Inflammatory macrophage (primary cell): ENCODE data around the gene TGFA.
"Not testable (repeated sequence)": the region's sequence is repeated elsewhere in the genome, so short reads cannot be mapped to it uniquely, and the experiment has no call there.

Source experiments
- DNase-seq, 2 donors: peaks; one replicate each; pipeline ENCODE4 v3.0.0-alpha.2; 2020 to 2022

TGFA gene

DNA sequence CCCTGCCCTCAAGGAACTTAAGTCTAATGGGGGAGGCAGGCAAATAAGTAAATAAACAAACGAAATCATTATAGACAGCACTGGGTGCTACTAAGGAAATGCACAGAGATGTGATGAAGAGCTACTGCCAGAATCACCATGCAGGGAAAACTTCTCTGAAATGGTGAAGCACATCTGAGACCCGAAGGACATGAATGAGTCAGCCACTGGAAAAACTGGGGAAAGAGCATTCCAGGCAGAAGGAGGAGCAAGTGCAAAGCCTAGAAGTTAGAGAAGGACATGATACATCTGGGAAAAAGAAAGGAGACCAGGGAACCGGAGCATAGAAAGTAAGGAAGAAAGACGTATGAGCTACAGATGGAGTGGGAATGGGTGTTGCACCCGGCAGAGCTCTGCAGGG is 56.8 kb downstream of the TGFA start:
- DNase-seq = no peak

DNA sequence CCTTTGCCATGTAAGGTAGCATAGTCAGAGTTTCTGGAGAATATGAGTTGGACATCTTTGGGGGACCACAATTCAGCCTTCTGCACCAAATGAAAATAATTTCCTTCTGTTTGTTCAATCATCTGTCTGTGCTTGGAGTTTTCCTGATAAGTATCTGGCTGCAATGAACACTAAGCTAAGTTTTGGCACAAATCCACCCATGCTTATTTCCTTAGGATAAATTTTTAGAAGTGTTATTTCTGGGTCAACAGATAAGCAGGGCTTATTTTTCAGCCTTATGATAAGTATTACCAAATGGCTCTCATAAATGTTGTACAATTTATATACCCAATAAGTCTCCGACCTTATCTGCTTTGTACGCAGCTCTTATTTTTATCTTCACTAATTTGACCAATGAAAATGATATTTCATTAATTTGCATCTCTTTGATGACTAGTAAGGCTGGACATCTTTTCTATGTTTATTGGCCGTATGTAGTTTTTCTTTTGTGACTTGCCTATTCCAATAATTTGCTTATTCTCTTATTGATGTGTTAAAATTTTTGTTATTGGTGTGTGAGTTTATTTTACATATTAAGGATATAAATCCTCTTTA is 59.2 kb downstream of the TGFA start:
- no peak for DNase-seq

DNA sequence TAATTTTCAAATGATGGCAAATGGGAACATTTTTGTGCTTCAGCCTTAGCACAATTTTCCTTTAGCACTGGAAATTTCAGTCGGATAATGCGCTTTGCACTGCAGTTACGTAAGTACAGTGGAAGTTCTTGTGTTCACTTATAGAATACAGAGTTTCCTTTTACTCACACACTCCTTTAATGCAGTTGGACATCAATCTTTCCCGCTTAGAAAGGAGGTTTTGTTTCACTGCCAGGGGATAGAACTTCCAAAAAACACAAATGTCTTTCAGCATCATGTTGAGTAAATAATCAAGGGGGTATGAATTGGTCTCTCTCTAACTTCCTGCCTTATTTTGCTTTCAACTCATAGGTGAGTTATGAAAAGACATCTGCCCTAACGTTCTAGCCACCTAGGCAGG is 63.2 kb downstream of the TGFA start:
- no peak for DNase-seq

DNA sequence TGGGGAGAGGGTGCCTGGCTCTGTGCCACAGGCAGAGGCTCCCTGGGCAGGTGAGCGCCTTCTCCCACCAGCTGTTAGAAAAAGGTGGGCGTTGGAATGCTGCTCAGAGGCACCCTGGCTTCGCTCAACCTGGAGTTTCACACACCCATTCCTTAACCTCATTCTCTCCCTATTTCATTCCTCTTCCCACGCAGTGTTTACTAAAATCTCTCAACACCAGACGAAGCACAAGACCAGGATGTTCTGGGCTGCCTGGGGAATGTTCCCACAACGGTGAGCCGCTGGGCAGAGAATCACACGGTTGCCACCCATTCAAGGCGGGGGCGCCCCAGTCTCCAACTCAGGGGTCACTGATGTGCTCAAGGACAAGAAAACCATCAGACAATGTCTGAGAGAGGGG is 64.5 kb downstream of the TGFA start:
- no peak for DNase-seq

DNA sequence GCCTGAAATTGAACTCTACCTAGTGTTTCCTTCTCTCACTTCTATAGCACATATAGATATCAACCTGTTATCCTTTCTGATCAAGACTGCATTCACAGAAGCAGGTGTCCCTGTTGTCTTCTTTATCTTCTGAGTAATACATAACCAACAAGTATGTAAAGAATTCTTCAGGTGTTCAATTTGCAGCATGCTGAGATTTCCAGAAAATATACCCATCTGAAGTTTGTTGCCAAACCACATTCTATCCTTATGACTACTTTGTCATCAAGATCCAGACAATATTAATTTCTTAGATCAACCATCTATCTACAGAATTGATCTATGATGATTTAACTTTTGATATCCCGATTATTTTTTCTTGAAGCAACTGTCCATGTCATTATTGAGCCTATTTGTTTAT is 69.5 kb downstream of the TGFA start:
- DNase-seq = no peak

DNA sequence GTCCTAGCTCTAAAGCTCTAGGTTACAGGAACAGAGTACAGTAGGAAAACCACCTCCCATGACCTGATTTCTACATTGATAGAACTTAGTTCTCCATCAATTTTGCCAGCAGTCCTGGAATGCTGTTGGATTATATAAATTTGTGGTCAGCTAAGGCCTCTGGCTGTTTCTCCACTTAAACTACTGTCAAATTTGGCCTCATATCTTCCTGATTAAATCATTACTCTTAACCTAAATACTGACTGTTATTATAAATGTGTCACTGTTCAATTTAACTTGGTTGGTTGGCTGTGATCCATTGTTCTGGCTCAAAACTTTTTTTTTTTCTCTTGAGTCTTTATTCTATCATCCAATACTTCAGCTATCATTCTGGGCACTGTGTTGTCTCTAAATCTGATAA is 71.2 kb downstream of the TGFA start:
- no peak for DNase-seq

DNA sequence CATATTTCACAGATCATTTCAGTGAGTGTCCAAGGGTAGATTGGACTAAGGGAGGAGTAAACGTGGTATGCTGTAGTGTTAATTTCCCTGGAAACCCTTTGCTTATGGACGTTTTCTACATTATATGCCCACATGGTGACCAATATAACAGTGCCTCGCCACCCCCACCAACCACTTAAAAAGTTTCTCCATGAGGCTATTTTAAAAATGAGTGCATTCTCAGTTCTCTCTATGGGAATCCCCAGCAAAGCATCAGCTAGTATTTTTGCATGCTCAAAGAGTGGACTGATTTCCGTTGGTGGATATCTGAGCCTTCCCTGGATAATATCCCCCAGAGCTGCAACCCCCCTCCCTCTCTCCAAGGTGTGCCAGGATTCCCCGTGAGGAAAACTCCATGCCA is 73.2 kb downstream of the TGFA start:
- no peak for DNase-seq

DNA sequence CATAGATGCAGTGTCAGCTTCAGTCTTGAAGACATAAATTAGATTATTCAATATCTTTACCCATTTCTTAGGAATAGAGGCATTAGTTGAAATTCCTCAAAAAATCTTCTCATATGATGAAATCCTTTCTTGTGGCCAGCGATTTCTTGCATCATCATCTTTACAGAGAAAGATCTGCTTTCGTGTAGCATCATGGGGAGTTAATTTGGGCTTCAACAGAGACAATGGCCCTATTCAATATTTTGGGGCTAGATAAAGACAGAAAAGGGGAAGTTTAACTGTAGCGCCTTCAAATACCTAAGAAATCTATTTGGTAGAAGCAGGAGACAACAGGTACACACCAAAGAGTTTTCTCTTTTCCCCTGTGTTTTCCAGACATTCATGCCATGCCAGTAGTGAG is 73.8 kb downstream of the TGFA start:
- peak; percentile 46 to 73 for DNase-seq

DNA sequence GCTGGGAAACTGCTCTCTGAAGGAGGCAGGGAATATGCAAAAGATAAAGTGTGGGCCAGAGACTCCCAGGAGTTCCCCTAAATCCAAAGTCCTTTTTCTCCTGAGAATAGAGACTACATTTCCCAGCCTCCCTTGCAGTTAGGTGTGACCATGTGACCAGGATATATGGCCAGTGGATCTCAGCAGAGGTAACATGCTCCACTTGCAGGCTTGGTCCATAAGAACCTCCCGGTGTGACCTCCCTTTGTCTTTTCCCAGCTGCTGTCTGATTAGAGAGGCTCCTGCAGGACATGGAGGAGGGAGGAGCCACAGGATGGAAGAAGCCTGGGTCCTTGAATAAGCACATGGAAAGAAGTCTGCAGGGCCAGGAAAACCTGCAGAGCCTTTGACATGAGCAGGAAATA is 76.2 kb downstream of the TGFA start:
- no peak for DNase-seq

DNA sequence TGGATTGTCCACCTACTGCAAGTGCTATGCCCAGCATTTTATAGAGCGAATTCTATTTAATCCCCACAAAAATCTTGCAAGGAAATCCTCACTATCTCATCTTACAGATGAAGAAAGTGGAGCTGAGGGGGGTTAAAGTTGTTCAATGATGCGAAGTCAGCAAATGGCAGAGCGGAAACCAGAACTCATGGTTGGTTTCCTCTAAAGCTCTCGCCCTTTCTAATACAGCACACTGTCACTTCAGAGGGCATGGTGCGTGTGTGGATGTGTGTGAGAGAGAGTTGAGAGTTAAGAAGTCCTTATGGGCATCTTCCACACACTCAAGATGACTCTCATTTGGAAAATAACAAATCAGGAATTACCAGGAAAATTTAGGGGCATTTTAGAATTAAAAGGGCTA is 78.4 kb downstream of the TGFA start:
- peak in 1 of 2 donors; percentile 25 for DNase-seq

DNA sequence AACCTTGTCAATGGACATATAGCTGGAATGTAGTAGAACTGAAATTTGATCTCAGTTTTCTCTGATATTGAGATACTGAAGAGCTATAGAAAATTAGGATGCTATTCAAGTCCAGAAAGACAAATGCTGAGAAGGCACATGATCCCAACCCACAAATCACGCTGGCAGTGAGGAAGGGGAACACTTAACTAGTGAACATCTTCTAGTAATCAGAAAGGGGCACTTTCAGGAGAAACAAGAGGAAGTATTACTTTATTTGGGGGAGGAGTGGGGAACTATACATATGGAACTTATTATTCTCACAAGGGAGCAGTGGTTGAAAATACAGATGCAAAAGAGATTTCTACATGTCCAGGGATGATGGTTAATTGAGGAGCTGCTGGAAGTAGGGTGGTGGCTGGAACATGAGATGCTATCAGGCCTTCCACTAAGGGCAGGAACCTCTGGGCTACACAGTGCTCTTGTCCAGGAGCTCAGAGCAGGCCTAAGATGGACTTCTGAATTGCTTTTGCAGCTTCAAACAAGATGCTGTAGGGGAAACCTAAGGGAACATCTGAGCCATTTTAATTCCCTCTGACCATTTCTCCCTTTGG is 79.3 kb downstream of the TGFA start:
- peak; percentile 54 to 69 for DNase-seq

DNA sequence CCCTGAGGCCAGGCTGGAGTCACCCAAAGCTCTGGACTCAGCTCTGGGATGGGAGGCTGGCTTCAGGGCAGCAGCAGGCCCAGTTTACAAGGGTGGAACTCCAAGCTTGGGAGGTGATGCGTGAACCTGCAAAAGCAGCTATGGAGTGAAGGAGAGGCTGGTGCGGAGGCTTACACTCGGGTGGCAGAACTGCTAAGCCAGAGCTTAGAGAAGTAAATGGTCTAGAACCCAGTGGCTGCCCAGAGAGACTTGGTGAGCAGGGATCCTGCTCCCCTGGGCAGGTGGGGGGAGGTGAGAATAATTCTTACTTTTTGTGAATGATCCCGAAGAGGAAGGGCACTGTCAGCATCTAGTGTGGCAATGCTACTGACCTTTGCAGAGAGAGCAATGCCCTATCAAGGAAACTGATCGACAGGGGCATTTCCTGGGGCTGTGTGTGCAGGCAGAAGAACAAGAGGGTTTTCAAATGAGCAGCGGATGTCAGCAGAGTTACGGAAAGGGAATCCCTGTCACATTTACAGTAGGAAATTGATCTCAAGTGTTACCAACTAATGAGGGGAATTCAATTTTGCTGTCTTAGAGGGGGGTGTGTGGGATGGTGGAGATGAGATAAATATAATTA is 80.4 kb downstream of the TGFA start:
- DNase-seq = no peak

DNA sequence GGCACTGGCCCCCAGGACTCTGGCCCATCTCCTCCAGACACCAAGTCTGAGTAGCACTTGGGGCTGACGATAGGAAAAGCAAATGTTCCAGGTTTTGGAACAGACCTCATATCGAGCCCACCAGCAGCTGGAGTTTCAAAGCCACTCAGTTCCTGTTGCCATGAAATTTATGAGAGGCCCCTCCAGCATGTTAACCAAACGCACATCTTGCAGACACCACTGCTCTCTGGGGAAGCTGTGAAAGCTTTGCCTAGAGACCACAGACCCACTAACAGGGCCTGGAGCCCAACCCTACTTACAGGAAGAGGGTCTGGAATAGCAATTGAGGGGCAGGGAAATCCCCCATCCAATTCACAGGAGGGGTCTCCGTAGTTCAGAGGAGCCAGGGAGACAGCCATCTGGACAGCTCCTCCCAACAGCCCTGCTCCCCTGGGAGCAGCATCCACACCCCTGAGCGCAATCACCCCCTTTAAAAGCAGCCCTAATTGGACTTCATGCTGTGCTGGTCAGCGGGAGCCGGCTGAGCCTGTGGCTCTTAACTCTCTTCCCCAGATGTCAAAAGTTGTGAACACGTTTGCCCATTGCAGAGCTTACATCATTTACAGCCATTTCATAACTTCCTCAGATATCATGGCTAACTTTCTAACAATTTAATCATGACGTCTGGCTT is 81.3 kb downstream of the TGFA start:
- DNase-seq = peak; percentile 79 to 90

DNA sequence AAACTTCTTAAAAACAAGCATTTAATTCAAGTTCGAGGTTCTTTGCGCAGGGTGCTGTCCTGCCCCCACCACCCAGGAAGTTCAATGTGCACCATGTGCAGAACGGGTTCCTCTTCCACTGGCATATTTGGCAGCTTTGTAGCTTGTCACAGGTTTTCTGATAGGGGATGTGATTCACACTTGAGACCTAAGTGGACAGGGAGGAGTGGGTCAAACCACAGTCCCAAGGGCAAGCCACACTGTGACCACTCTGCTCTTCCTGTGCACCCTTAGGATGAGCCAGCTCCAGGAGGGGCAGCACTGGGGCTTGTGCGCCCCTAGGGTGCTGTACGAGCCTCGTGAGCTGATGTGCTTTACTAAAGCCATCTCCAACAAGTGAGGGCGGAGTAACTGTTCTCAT is 82.5 kb downstream of the TGFA start:
- DNase-seq = peak; percentile 52 to 61

DNA sequence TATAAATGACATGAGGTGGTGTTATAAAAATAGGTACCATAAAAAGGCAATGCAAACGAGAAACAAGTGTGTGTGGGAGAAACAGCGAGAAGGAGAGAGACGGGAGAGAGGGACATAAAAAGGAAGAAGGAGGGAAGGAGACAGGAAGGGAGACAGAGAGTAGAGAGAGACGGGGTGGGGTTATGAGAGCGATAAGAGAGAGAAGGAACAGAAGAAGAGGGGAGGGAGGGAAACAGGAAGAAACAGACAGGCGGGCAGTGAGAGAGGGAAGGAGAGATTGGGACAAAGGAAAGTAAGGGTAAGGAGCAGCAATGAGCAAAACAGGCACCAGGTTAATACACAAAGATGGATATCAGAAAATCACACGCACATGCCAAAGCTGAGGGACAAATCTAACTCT is 83.7 kb downstream of the TGFA start:
- no peak for DNase-seq

DNA sequence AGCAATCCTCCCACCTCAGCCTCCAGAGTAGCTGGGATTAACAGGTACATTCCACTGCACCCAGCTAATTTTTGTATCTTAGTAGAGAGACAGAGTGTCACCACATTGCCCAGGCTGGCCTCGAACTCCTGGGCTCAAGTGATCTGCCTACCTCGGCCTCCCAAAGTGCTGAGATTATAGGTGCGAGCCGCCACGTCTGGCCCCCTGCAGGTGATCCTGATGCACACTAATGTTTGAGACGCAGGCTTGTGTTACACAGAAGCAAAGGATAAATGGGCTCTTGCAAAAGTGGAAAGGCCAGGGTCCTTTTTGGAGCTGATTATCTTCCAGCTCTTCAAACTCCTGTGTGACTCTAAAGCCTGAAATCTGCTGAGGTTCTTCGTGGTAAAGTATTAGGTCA is 84.2 kb downstream of the TGFA start:
- no peak for DNase-seq

DNA sequence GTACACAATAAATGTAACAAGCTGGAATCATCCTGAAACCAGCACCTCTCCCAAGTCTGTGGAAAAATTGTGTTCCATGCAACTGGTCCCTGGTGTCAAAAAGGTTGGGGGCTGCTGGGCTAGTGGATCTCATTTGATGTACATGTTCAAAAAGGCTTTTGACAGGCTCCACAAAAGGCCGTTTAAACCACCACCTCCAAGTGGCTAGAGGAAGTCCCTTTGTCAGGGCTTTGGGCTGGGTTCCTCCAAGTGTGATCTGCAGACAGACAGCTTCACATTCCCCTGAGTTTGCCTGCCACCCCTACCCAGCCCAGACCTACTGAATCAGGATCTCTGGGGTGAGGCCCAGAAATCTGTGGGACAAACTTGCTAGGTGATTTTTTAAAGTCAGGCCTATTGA is 84.7 kb downstream of the TGFA start:
- peak in 1 of 2 donors; percentile 6 for DNase-seq

DNA sequence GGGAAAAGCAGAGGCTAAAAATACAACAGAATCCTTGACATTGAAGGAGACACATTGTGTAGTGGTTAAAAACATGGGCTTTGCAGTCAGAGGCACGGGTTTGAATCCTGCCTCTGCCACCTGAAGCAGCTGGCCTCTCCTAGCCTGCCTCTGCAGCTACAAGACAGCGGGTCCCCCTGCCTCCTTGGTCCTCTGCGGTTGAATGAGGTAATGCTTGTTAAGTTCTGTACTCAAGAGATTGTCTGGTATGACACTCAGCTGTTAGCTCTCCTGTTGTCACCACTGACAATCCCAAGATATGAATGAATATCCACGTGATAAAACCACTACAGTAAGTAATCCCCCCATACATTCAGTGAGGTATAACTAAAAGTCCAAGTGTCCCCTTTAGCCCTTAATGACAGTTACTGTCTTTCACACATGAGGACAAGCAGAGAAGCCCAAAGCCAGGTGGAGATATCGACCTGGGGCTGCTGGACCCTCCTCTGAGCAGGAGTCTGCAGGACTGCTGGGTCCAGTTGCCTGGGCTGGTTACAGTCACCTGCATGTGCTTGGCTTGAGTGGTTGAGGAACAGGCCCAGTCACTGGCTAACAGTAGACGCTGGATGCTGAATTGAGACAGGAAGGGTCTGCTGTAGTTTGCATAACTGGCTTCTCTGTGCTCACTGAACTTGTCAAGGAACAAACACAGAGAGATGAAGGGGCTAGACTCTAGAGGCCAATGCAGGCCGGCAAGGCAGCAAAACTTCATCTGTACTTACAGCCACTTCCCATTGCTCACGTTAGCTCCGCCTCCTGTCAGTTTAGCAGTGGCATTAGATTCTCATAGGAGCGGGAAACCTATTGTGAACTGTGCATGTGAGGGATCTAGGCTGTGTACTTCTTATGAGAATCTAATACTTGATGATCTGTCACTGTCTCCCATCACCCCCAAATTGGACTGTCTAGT is 85.5 kb downstream of the TGFA start:
- DNase-seq = peak; percentile 10 to 17

DNA sequence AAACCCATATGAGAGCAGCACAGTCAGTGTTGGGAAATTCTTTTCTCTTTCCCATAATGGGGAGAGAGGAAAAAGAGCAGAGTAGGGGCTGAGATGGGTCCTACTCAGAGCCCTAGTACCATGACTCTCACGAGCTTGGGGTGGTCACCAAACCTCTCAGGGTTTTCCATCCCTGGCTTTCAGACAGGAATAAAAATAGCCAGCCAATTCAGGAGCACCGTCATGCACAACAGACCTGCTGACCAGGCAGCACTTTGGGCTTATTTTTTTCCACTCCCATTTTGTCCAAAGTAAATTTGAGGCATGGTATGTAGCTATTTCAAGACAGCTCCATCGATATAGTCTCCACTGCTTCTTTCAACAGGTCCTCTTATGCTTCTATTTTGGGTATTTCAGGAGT is 86.4 kb downstream of the TGFA start:
- no peak for DNase-seq

DNA sequence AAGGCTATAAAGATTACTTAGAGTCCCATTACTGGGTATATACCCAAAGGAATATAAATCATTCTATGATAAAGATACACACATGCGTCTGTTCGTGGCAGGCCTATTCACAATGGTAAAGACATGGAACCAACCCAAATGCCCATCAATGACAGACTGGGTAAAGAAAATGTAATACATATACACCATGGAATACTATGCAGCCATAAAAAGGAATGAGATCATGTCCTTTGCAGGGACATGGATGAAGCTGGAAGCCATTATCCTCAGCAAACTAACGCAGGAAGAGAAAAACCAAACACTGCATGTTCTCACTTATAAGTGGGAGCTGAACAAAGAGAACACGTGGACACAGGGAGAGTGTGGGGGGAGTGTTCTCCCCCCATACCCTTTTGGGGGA is 87.0 kb downstream of the TGFA start:
- not testable (repeated sequence) for DNase-seq

DNA sequence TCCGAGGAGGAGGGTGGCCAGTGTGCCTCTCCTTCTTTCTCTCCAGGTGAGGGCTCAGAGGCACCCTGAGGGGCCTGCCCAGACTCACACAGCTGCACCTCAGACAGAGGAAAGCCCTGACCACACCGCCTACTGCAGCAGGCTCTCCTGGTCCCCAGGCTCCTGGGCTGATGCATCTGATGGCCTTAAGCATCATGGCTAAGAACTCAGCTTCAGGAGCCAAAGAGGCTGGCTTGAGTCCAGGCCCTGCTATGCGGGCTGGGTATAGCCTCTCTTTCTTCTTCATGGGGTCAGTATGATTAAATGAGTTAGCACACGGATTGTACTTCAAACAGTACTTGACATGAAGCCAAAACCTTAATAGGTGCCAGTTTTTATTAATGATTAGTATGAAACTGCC is 89.6 kb downstream of the TGFA start:
- no peak for DNase-seq

DNA sequence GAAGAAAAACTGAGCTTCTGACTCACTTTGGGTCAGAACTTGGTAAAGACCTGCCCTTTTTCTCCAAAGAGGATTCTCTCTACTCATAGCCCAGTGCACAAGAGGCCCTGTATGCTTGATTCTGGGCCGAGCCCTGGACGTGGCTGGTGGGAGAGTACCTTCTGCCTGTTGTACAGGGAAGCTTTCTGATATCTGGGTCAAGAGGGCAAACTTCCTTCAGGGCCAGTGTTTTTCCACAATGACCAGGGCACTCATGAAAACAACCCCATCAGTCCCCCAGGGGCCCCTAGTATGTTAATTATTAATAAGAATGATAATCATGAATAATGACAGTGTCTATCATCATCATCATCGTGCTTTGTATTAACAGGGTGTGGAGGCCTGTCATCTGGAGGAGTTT is 90.0 kb downstream of the TGFA start:
- no peak for DNase-seq
